Endothelial cell of umbilical vein (primary cell): Measurements from ENCODE around the gene RXFP4. TPM values are rescaled to one million over a fixed set of nuclear protein-coding genes. Genes with fewer than 3 reads are reported as not detected.

Experiments used
- BruUV-seq: library from RNA; stranded (reverse); fragments of 400-500 nt; replicated peaks from 2 replicates; lab custom pipeline; 2021; lab: Mats Ljungman, UMichigan
- CTCF ChIA-PET: fragments of 300-600, 350-600 bp; sonication (Branson Sonifier 250); formaldehyde crosslinking; loops from one replicate; lab custom pipeline; 2021; ENCODE audit warnings: antibody characterized with exemption, inconsistent platforms; lab: Charles Lee
- POLR2A ChIA-PET: fragments of 300-600, 350-600 bp; sonication (Branson Sonifier 250); formaldehyde crosslinking; loops from one replicate; lab custom pipeline; 2021; ENCODE audit warnings: antibody characterized with exemption, inconsistent platforms; lab: Charles Lee
- DNase-seq: peaks from one replicate; pipeline ENCODE4 v3.0.0-alpha.2; 2011; ENCODE audit warnings: low read depth, low spot score
- FAIRE-seq: peaks from 2 replicates; lab custom pipeline; 2011; peaks lifted over from hg19 to GRCh38; lab: Jason Lieb, UNC
- H2AFZ ChIP-seq: 2 replicates; pipeline ENCODE4 v1.6.0; 2012; ENCODE audit warnings: low read depth, low read length, control low read depth, inconsistent platforms
- H3K27ac ChIP-seq: 2 replicates; pipeline ENCODE4 v1.5.1; 2011; ENCODE audit warnings: low read depth, mild to moderate bottlenecking, control low read depth, low read length, moderate library complexity; ENCODE audit not compliant: insufficient read depth
- H3K27me3 ChIP-seq, 2 experiments: 2 replicates each; pipeline versions ENCODE4 v1.6.0 to v1.6.1; 2011; ENCODE audit warnings: low read length in 2 of 2, mixed read lengths in 1 of 2; ENCODE audit not compliant: control insufficient read depth in 2 of 2, insufficient read depth in 2 of 2
- H3K36me3 ChIP-seq, 2 experiments: 2 replicates in 1 of 2; 3 replicates in 1 of 2; pipeline ENCODE4 v1.5.1; 2011; ENCODE audit warnings: low read length in 2 of 2, mild to moderate bottlenecking in 1 of 2, moderate library complexity in 1 of 2; ENCODE audit not compliant: control insufficient read depth in 2 of 2, insufficient read depth in 2 of 2; ENCODE audit errors: extremely low read depth in 1 of 2
- H3K4me1 ChIP-seq: 3 replicates; pipeline ENCODE4 v1.5.1; 2011; ENCODE audit warnings: mild to moderate bottlenecking, low read length; ENCODE audit not compliant: control insufficient read depth, insufficient read depth; ENCODE audit errors: extremely low read depth
- H3K4me2 ChIP-seq: 2 replicates; pipeline ENCODE4 v1.6.1; 2011; ENCODE audit warnings: low read length, control low read depth, mixed read lengths; ENCODE audit not compliant: insufficient read depth
- H3K4me3 ChIP-seq, 3 experiments: fragments of 200-600 bp in 1 of 3; sonication (generic), shearing (Covaris generic) in 1 of 3; replicated peaks in 1 of 3; 2 replicates each; pipeline ENCODE4 v1.5.1; 2011 to 2016; ENCODE audit warnings: control low read depth in 3 of 3, low read length in 3 of 3, mild to moderate bottlenecking in 2 of 3, inconsistent platforms in 1 of 3, low read depth in 1 of 3, moderate library complexity in 1 of 3; ENCODE audit not compliant: insufficient read depth in 1 of 3
- H3K79me2 ChIP-seq: 2 replicates; pipeline ENCODE4 v1.6.0; 2012; ENCODE audit warnings: low read length, inconsistent platforms; ENCODE audit not compliant: control insufficient read depth, insufficient read depth
- H3K9ac ChIP-seq: replicated peaks from 2 replicates; pipeline ENCODE3; 2011; ENCODE audit warnings: low read length, control low read depth; ENCODE audit not compliant: insufficient read depth; ENCODE audit errors: extremely low read depth
- H3K9me1 ChIP-seq: replicated peaks from 3 replicates; pipeline ENCODE4 v1.6.0; 2011; ENCODE audit warnings: mild to moderate bottlenecking, low read length; ENCODE audit not compliant: control insufficient read depth, insufficient read depth; ENCODE audit errors: extremely low read depth
- H3K9me3 ChIP-seq: replicated peaks from 2 replicates; pipeline ENCODE4 v1.5.1; 2012; ENCODE audit warnings: low read length, inconsistent platforms; ENCODE audit not compliant: control insufficient read depth, insufficient read depth
- H4K20me1 ChIP-seq: replicated peaks from 2 replicates; pipeline ENCODE3; 2011; ENCODE audit warnings: mild to moderate bottlenecking, low read length; ENCODE audit not compliant: control insufficient read depth, insufficient read depth; ENCODE audit errors: extremely low read depth
- CTCF ChIP-seq, 2 donors: IDR thresholded peaks; 1 replicate in 1 of 2; 2 replicates in 1 of 2; pipeline ENCODE4 v1.5.1; 2011; ENCODE audit warnings: low read length in 2 of 2, mild to moderate bottlenecking in 2 of 2, moderate library complexity in 2 of 2, control low read depth in 1 of 2, inconsistent platforms in 1 of 2, low read depth in 1 of 2; ENCODE audit not compliant: insufficient read depth in 1 of 2; ENCODE audit errors: extremely low read depth in 1 of 2
- EZH2 ChIP-seq: IDR thresholded peaks from 2 replicates; pipeline ENCODE4 v1.6.1; 2012; ENCODE audit warnings: borderline replicate concordance, low read depth, mild to moderate bottlenecking, moderate library complexity, low read length, inconsistent platforms; ENCODE audit not compliant: severe bottlenecking
- FOS ChIP-seq: IDR thresholded peaks from 2 replicates; pipeline ENCODE4 v1.6.1; 2011; ENCODE audit warnings: mild to moderate bottlenecking, low read length, moderate library complexity, borderline replicate concordance; ENCODE audit not compliant: insufficient read depth
- GATA2 ChIP-seq: IDR thresholded peaks from 2 replicates; pipeline ENCODE4 v1.7.0; 2011; ENCODE audit warnings: low read depth, mild to moderate bottlenecking, moderate library complexity, mixed read lengths, low read length; ENCODE audit not compliant: insufficient read length, insufficient read depth
- JUN ChIP-seq: IDR thresholded peaks from 2 replicates; pipeline ENCODE4 v1.6.1; 2011; ENCODE audit warnings: borderline replicate concordance, low read depth; ENCODE audit not compliant: insufficient read length, insufficient read depth
- MAX ChIP-seq: IDR thresholded peaks from 2 replicates; pipeline ENCODE4 v1.6.1; 2011; ENCODE audit not compliant: insufficient read depth, insufficient read length
- MYC ChIP-seq: IDR thresholded peaks from one replicate; pipeline ENCODE4 v1.6.1; 2011; ENCODE audit warnings: mild to moderate bottlenecking, low read depth, low read length
- POLR2A ChIP-seq: IDR thresholded peaks from 2 replicates; pipeline ENCODE4 v1.6.1; 2012; ENCODE audit warnings: low read depth, mild to moderate bottlenecking, control low read depth, low read length
- POLR2AphosphoS5 ChIP-seq: IDR thresholded peaks from 2 replicates; pipeline ENCODE4 v1.6.1; 2012; ENCODE audit warnings: low read depth, mild to moderate bottlenecking, control low read depth, low read length, moderate library complexity; ENCODE audit not compliant: insufficient read depth
- dilution Hi-C: fragments of 300-500 bp; cut with MboI; formaldehyde crosslinking; loops from one replicate; pipeline ENCODE4 v1.15.0; 2019; ENCODE audit warnings: low sequenced_read_pairs; ENCODE audit not compliant: extremely low pct_ligation_motif_present
- intact Hi-C: fragments of 100-400 bp; cut with micrococcal nuclease; formaldehyde crosslinking; loops from one replicate; pipeline ENCODE4 v1.10.0; 2022
- polyA plus RNA-seq, 4 experiments: library from polyadenylated mRNA; depleted of rRNA in 3 of 4; stranded (reverse) in 3 of 4; unstranded in 1 of 4; fragments of >200 nt; gene quantifications; 2 replicates each; pipeline versions ENCODE4 v1.2.1 to v1.2.3, GENCODE V29; 2011 to 2012; ENCODE audit warnings: missing spikeins in 1 of 4
- total RNA-seq: library from RNA; stranded (reverse); gene quantifications from 2 replicates; pipeline ENCODE4 v1.2.3, GENCODE V29; 2021

The RXFP4 gene
- total and polyA plus RNA-seq, 2 donors (not counting 3 experiments of a cell fraction or from before 2014, with no cell fraction given): not detected

GRCh38 chr1:155975375-155976061 is 34.1 kb downstream of the RXFP4 start:
- H3K4me2 ChIP-seq: peak overlapping the region; percentile 78
- no peak overlapping the region for H2AFZ ChIP-seq
- dilution Hi-C loops (no loop called here), intact Hi-C loops (loop anchor here (2.0 kb wide), 1 partner anchor 13 kb away; no protein-coding TSS in a partner anchor)
- H3K4me1 ChIP-seq: peaks cover 73% of the 10 kb centered on the region
- FAIRE-seq (peak; percentile 40), DNase-seq (no peak)
- TF ChIP-seq POLR2AphosphoS5 (no peak), EZH2 (no peak), POLR2A (no peak), MYC (no peak), JUN (no peak), FOS (no peak), CTCF (IDR thresholded peaks at IDR 0.05; ENCODE audit: extremely low read depth in 1 of 2, insufficient read depth in 1 of 2, low read depth in 1 of 2, low read length in 2 of 2) (no peak), GATA2 (no peak), MAX (no peak)
- peak overlapping the region; percentile 20 for H3K9ac ChIP-seq
- POLR2A ChIA-PET: no interaction called here
- H3K27ac ChIP-seq: no peak overlapping the region
- CTCF ChIA-PET: interaction anchor here (0.6 to 12.1 kb wide), 7 partner anchors 8 to 232 kb away, joined by 3 to 138 read pairs (median 20); no protein-coding TSS in a partner anchor
- BruUV-seq: no TSS peak
- H3K36me3 ChIP-seq: peaks cover 0 to 2% of the 10 kb centered on the region in 2 experiments
- no peaks in the 10 kb centered on the region for H3K27me3 ChIP-seq
- H3K79me2 ChIP-seq: peaks cover 73% of the 10 kb centered on the region
- no peaks in the 10 kb centered on the region for H4K20me1 ChIP-seq
- H3K4me3 ChIP-seq: peak overlapping the region in 2 of 3 experiments; percentile 43 to 76
- no peaks in the 10 kb centered on the region for H3K9me3 ChIP-seq
- H3K9me1 ChIP-seq: no peaks in the 10 kb centered on the region
